Activated CD8-positive, alpha-beta T cell treated with anti-CD3 and anti-CD28 coated beads for 36 hours (primary cell): ENCODE data around the gene GUCY2F. TPM values are rescaled to one million over a fixed set of nuclear protein-coding genes. Genes with fewer than 3 reads are reported as not detected.
A peak's percentile ranks its signal among the peaks of the same experiment; 100 is the strongest.

Experiments used
- ATAC-seq: fragments of 200-7000 bp; cut with Tn5 transposase; one replicate; pipeline ENCODE4 v1.10.0; 2021; ENCODE audit warnings: mild to moderate bottlenecking, moderate library complexity
- CTCF ChIA-PET: fragments of 350-600 bp; sonication (Branson Sonifier 250); formaldehyde crosslinking; loops from one replicate; lab custom pipeline; 2021; ENCODE audit warnings: antibody characterized with exemption; lab: Charles Lee
- POLR2A ChIA-PET: fragments of 350-600 bp; sonication (Branson Sonifier 250); formaldehyde crosslinking; loops from one replicate; lab custom pipeline; 2021; ENCODE audit warnings: antibody characterized with exemption; lab: Charles Lee
- DNase-seq: peaks from one replicate; pipeline ENCODE4 v3.0.0-alpha.2; 2020
- H3K27ac Mint-ChIP-seq: one replicate; pipeline ENCODE4 v1.8.0; 2021; ENCODE audit warnings: mild to moderate bottlenecking, mixed read lengths
- H3K27me3 Mint-ChIP-seq: one replicate; pipeline ENCODE4 v1.8.0; 2021; ENCODE audit warnings: mixed read lengths
- H3K36me3 Mint-ChIP-seq: one replicate; pipeline ENCODE4 v1.8.0; 2021; ENCODE audit warnings: low read depth, mixed read lengths
- H3K4me1 Mint-ChIP-seq: one replicate; pipeline ENCODE4 v1.8.0; 2021; ENCODE audit warnings: low read depth, mixed read lengths
- H3K4me3 Mint-ChIP-seq: one replicate; pipeline ENCODE4 v1.8.0; 2021; ENCODE audit warnings: mild to moderate bottlenecking, moderate library complexity, mixed read lengths
- H3K9me3 Mint-ChIP-seq: one replicate; pipeline ENCODE4 v1.8.0; 2021; ENCODE audit warnings: mixed read lengths
- intact Hi-C: fragments of 100-400 bp; cut with micrococcal nuclease; formaldehyde crosslinking; loops from one replicate; pipeline ENCODE4 v1.10.0; 2022
- total RNA-seq, 2 experiments: library from RNA; stranded (reverse); gene quantifications; one replicate each; pipeline ENCODE4 v1.2.3, GENCODE V29; 2021
- TF ChIP-seq, protein P1 (sequence below): fragments of 200-600 bp; IDR thresholded peaks from one replicate; pipeline ENCODE4 v1.8.0; 2022; ENCODE audit warnings: antibody characterized with exemption, mild to moderate bottlenecking

Gene GUCY2F
- total RNA-seq, 2 experiments from 2014 or later: not detected

DNA sequence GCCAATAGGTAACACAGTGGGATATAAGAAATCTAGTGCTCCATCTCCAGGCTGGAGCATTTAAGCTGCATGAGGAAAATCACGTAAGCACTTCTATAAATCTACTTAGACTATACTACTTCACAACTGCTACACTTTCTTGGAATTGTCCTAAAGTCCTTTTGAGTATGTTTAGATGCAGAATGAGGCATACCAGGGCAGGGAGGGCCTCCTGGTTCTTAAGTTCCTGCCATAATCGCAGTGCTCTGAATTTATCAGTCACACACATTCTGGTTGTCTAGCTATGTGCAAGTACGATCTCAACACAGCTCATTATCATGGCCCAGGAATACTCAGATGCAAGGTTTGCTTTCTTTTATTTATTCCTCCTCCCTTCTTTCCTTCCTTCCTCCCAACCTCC lies 130.3 kb downstream of the GUCY2F start:
- POLR2A ChIA-PET: no interaction called here
- no peaks in the 10 kb centered on the region for H3K36me3 Mint-ChIP-seq
- H3K27ac Mint-ChIP-seq: no peak overlapping the region
- H3K27me3 Mint-ChIP-seq: peaks cover 1% of the 10 kb centered on the region
- no peak for DNase-seq
- CTCF ChIA-PET: no interaction called here
- ATAC-seq: no peak
- no peaks in the 10 kb centered on the region for H3K4me1 Mint-ChIP-seq
- no peaks in the 10 kb centered on the region for H3K9me3 Mint-ChIP-seq
- intact Hi-C loops: no loop called here
- TF ChIP-seq, protein P1, sequence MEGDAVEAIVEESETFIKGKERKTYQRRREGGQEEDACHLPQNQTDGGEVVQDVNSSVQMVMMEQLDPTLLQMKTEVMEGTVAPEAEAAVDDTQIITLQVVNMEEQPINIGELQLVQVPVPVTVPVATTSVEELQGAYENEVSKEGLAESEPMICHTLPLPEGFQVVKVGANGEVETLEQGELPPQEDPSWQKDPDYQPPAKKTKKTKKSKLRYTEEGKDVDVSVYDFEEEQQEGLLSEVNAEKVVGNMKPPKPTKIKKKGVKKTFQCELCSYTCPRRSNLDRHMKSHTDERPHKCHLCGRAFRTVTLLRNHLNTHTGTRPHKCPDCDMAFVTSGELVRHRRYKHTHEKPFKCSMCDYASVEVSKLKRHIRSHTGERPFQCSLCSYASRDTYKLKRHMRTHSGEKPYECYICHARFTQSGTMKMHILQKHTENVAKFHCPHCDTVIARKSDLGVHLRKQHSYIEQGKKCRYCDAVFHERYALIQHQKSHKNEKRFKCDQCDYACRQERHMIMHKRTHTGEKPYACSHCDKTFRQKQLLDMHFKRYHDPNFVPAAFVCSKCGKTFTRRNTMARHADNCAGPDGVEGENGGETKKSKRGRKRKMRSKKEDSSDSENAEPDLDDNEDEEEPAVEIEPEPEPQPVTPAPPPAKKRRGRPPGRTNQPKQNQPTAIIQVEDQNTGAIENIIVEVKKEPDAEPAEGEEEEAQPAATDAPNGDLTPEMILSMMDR: no peak
- H3K4me3 Mint-ChIP-seq: no peak overlapping the region

GRCh38 chrX:109350551-109350950 lies 131.3 kb downstream of the GUCY2F start:
- no peak for DNase-seq
- Mint-ChIP-seq H3K4me1 (no peaks in the 10 kb centered on the region), H3K4me3 (no peak overlapping the region), H3K27ac (no peak overlapping the region), H3K9me3 (no peaks in the 10 kb centered on the region), H3K27me3 (no peaks in the 10 kb centered on the region), H3K36me3 (no peaks in the 10 kb centered on the region)
- intact Hi-C loops: no loop called here
- ATAC-seq: no peak
- ChIA-PET POLR2A (no interaction called here), CTCF (interaction anchor here (1.0 kb wide), 1 partner anchor 135 kb away, joined by 3 read pairs; no protein-coding TSS in a partner anchor)
- TF ChIP-seq, protein P1: no peak

- TF ChIP-seq, protein P1: no peak
- Mint-ChIP-seq H3K4me1 (no peaks in the 10 kb centered on the region), H3K9me3 (no peaks in the 10 kb centered on the region), H3K4me3 (no peak overlapping the region), H3K27me3 (no peaks in the 10 kb centered on the region), H3K27ac (no peak overlapping the region), H3K36me3 (no peaks in the 10 kb centered on the region)
- intact Hi-C loops: no loop called here
- POLR2A ChIA-PET: no interaction called here
- DNase-seq (no peak), ATAC-seq (no peak)
- CTCF ChIA-PET: interaction anchor here (1.0 kb wide), 1 partner anchor 135 kb away, joined by 3 read pairs; no protein-coding TSS in a partner anchor
These were observed 131.8 kb downstream of the GUCY2F start for GRCh38 chrX:109350051-109350450.

- peak; percentile 53 for ATAC-seq
- Mint-ChIP-seq H3K4me1 (no peaks in the 10 kb centered on the region), H3K36me3 (no peaks in the 10 kb centered on the region), H3K9me3 (no peaks in the 10 kb centered on the region), H3K27ac (no peak overlapping the region), H3K27me3 (no peaks in the 10 kb centered on the region), H3K4me3 (no peak overlapping the region)
- peak; percentile 1 for DNase-seq
- POLR2A ChIA-PET: no interaction called here
- CTCF ChIA-PET: no interaction called here
- TF ChIP-seq, protein P1: no peak
- intact Hi-C loops: no loop called here
These were observed 134.3 kb downstream of the GUCY2F start for GRCh38 chrX:109347632-109348031.

DNA sequence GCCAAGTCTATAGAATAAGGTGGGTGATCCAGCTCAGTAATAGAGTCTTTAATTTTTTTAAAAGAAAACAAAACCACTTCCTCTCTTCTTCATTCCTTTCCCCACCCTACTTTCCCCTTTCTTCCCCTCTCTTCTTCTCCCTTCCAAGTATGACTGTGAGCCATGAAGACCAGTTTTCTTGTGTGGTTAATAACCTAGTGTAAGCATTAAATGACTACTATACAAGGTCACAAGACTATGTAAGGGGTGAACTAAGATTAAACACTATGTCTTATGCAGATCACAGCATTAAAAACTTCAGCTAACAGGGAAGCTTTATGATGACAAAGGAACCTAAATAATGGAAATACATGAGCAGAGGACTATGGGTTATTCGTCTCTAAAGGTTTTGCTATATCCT lies 135.4 kb downstream of the GUCY2F start:
- TF ChIP-seq, protein P1: no peak
- no peak for DNase-seq
- Mint-ChIP-seq H3K9me3 (no peaks in the 10 kb centered on the region), H3K4me3 (no peak overlapping the region), H3K27ac (no peak overlapping the region), H3K4me1 (no peaks in the 10 kb centered on the region), H3K27me3 (no peaks in the 10 kb centered on the region), H3K36me3 (no peaks in the 10 kb centered on the region)
- no peak for ATAC-seq
- CTCF ChIA-PET: no interaction called here
- POLR2A ChIA-PET: no interaction called here
- intact Hi-C loops: no loop called here
